PC-3 (cell line): ENCODE data around the gene CHST14.

Source experiments
- CTCF ChIP-seq: fragments of 300-600 bp; sonication (generic); conservative IDR thresholded peaks from 2 replicates; pipeline ENCODE4 v1.5.1; 2017; ENCODE audit warnings: antibody characterized with exemption, low read depth, mild to moderate bottlenecking, low read length
- EZH2 ChIP-seq: fragments of 300-600 bp; sonication (generic); IDR thresholded peaks from one replicate; pipeline ENCODE4 v1.6.1; 2017; ENCODE audit warnings: antibody characterized with exemption, mild to moderate bottlenecking, low read length; ENCODE audit not compliant: unreplicated experiment

- TF ChIP-seq CTCF = no peak
- TF ChIP-seq EZH2 = no peak
Observed at GRCh38 chr15:40477642-40478327, 7.0 kb downstream of the CHST14 start.
